Cardiac septum (tissue), 1 donor: ENCODE data around the gene IDH3G. TPM values are rescaled to one million over a fixed set of nuclear protein-coding genes. Genes with fewer than 3 reads are reported as not detected.

Experiments
- DNase-seq: peaks from one replicate; pipeline ENCODE4 v3.0.0-alpha.2; 2020; ENCODE audit warnings: low spot score
- intact Hi-C: fragments of 100-400 bp; cut with DNase I; formaldehyde crosslinking; loops from one replicate; pipeline ENCODE4 v1.14.0; 2022
- total RNA-seq: library from RNA; stranded (reverse); fragmentation: NEBNext Ultra II Directional; extraction: Animal tissue kit (Norgen Biotek cat#: 25700); gene quantifications from one replicate; pipeline ENCODE4 v1.2.1, GENCODE V29; 2021
- donor health status: DM: no; HTN: no; CAD: no.

The IDH3G gene
- total RNA-seq, 1 donor from 2014 or later, result 68.5 TPM

DNA sequence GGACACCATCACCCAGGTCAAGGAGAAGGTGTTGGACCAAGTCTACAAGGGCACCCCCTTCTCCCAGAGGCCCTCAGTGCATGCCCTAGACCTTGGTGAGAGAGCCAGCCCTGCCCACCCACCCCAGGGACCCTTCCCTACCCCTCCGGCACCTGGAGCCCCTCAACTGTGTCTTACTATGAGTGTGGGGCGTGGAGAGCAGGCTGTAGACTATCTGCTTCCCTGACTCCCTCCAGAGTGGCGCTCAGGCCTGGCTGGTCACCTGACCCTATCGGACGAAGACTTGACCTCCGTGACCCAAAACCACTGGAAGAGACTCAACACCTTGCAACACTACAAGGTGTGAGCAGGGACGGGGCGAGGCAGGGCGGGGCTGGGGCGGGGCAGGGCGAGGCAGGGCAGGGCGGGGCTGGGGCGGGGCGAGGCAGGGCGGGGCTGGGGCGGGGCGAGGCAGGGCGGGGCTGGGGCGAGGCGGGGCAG is 18.0 kb downstream of the IDH3G start:
- intact Hi-C loops, result no loop called here
- DNase-seq, result no peak

DNA sequence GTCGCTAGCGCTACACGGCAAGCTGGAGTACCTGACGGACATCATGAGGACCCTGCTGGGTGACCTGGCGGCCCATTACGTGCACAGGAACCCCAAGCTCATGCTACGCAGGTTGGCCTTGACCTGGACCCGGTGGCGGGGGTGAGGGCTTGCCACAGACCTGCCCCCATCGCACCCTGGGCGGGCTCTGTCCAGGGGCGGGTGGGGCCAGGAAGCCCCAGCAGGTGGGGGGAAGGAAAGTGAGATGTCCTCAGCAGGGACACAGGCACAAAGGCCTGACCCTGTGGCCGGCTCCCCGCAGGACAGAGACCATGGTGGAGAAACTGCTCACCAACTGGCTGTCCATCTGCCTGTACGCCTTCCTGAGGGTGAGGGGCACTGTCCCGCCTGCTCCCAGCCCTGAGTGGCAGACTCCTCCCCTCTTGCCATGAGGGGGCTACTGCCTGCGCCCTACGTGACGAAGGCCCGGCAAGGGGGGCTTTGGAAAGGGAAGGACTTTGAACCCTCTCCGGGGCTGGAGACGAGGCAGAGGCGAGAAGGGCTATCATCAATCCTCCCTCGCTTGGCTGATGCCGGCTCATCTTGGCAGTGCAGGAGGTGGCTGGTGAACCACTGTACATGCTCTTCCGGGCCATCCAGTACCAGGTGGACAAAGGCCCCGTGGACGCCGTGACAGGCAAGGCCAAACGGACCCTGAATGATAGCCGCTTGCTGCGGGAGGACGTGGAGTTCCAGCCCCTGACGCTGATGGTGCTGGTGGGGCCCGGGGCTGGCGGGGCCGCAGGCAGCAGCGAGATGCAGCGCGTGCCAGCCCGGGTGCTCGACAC is 18.7 kb downstream of the IDH3G start:
- intact Hi-C loops, result no loop called here
- DNase-seq, result no peak

DNA sequence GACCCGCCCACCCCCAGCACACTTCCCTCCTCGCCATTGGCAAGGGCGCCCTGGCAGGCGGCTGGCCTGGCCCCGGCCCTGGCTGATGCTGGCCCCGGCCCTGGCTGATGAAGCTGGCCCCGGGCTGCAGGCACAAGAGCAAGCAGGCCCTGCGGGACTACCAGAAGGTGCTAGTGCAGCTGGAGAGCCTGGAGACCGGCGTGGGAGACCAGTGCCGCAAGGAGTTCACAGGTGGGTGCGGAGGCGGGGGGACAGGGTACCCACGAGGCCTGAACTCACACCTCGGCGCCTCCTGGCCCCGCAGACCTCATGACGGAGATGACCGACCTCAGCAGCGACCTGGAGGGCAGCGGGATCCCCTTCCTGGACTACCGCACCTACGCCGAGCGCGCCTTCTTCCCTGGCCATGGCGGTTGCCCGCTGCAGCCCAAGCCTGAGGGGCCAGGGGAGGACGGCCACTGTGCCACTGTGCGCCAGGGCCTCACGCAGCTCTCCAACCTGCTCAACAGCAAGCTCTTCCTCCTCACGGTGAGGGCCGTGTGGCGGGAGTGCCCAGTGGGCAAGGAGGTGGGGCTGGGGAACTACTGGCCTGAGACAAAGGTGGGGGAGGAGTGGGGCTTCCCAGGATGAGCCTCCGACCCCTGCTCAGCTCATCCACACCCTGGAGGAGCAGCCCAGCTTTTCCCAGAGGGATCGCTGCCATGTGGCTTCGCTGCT is 19.4 kb downstream of the IDH3G start:
- intact Hi-C loops, result no loop called here
- DNase-seq, result no peak

DNA sequence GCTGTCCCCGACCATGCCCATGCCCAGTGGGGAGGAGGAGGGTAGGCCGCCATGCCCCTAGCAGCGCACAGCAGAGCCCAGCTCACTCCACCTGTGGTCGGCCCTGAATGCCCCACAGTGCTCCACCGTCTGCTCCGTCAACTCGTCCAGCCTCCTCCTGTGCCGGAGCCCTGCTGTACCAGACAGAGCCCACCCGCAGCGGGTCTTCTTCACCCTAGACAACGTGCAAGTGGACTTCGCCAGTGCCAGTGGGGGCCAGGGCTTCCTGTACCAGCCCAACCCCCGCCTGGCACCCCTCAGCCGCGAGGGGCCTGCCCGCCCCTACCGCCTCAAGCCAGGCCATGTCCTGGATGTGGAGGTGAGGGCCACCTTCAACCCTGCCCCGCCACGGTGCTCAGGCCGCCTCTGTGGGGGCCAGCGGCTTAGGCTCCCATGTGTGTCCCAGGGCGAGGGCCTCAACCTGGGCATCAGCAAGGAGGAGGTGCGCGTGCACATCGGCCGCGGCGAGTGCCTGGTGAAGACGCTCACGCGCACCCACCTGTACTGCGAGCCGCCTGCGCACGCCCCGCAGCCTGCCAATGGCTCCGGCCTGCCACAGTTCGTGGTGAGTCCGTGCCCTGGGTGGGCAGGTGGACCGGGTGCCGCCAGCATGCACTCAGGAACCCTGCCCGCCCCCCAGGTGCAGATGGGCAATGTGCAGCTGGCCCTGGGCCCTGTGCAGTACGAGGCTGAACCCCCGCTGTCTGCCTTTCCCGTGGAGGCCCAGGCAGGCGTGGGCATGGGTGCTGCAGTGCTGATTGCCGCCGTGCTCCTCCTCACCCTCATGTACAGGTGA is 20.2 kb downstream of the IDH3G start:
- intact Hi-C loops, result no loop called here
- no peak for DNase-seq

DNA sequence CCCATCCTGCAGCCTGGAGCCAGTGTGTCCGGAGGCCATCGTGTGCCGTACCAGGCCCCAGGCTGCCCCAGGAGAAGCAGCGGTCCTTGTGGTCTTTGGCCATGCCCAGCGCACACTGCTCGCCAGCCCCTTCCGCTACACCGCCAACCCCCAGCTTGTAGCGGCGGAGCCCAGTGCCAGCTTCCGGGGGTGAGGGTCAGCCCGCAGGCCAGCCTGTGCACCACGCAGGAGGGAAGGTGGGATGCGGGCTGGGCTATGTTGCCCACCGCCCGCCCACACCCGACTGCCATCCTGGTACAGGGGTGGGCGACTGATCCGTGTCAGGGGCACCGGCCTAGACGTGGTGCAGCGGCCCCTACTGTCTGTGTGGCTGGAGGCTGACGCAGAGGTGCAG is 21.0 kb downstream of the IDH3G start:
- DNase-seq, result no peak
- intact Hi-C loops, result no loop called here

DNA sequence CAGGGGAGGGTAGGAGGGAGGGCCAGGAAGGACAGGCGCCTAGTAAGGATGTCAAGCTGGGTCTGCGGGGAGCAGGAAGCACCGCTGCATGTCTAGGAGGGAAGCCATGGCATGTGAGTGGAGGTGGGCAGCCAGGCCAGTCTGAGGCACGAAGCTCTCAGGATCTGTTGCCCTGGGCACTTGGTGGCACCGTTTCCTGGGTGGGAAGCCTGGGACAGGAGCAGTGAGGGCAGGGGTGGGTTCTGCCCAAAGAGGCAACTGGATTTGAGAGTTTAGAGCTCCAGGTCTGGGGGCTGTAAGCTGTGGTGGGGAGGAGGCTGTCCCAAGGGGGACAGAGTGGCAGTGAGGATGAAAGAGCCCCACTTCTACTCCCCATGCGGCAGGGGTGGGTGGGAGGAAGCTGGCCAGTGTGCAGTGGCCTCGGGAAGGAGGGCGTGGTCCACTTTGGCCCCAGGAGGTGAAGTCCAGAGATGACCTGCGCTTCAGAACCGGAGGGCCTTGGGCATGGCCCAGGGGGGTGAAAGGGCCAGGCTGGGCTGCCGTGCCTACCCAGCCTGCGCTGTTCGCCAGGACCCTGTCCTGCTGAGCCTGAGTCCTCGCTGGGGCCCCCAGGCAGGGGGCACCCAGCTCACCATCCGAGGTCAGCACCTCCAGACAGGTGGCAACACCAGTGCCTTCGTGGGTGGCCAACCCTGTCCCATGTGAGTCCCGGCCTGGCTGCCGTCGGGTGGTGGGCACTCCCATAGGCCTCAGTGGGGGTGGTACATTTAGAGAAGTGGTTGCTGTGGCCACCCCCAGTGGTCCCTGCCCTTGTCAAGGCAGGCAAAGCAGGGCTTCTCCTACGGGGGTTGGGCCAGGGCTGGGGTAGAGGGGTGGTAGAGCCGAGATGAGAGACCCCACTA is 21.6 kb downstream of the IDH3G start:
- intact Hi-C loops, result no loop called here
- DNase-seq, result no peak

DNA sequence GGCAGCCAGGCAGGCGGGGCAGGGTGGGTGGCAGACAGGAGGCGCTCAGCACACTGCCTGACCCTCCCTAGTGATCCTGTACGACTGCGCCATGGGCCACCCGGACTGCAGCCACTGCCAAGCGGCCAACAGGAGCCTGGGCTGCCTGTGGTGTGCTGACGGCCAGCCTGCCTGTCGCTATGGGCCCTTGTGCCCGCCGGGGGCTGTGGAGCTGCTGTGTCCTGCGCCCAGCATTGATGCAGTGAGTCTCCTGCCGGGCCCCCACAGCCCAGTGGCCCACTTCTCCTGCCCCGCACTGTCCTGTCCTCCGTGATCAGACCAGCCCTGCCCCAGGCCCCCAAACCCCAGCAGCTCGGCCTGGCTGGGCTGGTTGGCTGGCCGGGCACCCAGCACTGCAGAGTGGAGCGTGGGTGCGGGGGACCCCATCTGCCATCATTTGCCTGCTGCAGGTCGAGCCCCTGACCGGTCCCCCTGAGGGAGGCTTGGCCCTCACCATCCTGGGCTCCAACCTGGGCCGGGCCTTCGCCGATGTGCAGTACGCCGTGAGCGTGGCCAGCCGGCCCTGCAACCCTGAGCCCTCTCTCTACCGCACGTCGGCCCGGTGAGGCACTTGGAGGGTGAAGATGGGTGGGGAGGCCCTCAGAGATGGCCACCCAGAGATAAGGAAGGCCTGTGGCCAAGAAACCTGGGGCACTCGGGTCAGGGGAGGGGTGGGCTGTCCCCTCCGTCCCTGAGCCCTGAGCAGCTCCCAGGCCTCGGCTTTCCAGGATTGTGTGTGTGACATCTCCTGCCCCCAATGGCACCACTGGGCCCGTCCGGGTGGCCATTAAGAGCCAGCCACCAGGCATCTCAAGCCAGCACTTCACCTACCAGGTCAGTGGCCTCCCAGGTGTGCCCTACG is 22.5 kb downstream of the IDH3G start:
- no peak for DNase-seq

DNA sequence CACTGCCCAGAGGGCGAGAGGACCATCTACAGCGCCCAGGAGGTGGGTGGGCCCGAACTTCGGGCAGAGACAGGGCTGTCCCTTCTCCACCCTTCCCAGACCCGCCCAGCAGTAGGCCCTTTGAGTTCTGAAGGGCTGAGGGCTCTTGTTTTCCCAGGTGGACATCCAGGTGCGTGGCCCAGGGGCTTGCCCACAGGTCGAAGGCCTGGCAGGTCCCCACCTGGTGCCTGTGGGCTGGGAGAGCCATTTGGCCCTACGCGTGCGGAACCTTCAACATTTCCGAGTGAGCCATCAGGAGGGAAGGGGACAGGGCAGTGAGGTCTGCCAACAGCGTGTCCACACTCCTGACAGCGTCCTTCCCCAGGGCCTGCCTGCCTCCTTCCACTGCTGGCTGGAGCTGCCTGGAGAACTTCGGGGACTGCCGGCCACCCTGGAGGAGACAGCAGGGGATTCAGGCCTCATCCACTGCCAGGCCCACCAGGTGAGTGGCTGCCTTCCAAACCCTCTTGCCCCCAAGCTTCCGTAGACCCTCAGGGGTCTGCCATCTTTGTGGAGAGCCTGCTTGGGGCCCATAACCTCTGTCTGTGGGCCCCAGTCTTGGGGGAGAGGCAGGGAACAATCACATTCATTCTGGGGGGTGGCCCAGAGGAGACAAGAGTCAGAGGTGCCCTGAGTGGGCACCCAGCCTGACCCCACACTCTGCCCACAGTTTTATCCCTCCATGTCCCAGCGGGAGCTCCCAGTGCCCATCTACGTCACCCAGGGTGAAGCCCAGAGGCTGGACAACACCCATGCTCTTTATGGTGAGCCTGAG is 23.4 kb downstream of the IDH3G start:
- intact Hi-C loops, result no loop called here
- DNase-seq, result no peak

More for the DNA sequence above, 22.5 kb downstream of the IDH3G start:
- intact Hi-C loops, result no loop called here

DNA sequence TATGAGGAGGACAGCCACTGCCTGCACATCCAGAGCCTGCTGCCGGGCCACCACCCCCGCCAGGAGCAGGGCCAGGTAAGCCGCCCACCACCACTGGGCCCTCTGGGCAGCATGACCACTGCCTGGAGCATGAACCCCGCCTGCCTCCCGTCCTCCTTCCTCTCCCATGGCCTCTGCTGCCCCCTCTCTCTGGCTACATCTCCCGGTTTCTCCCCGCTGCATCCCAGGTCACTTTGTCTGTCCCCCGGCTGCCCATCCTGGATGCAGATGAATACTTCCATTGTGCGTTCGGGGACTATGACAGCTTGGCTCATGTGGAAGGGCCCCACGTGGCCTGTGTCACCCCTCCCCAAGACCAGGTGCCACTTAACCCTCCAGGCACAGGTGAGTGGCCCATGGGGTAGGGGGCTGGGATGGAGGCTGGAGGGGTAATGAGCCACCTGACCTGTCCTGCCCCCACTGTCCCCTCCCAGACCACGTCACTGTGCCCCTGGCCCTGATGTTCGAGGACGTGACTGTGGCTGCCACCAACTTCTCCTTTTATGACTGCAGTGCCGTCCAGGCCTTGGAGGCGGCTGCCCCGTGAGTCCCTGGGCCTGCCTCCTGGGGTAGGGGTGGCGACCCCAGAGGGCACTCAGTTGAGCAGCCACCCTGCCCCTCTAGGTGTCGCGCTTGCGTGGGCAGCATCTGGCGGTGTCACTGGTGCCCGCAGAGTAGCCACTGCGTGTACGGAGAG is 24.1 kb downstream of the IDH3G start:
- no peak for DNase-seq
- intact Hi-C loops, result no loop called here

DNA sequence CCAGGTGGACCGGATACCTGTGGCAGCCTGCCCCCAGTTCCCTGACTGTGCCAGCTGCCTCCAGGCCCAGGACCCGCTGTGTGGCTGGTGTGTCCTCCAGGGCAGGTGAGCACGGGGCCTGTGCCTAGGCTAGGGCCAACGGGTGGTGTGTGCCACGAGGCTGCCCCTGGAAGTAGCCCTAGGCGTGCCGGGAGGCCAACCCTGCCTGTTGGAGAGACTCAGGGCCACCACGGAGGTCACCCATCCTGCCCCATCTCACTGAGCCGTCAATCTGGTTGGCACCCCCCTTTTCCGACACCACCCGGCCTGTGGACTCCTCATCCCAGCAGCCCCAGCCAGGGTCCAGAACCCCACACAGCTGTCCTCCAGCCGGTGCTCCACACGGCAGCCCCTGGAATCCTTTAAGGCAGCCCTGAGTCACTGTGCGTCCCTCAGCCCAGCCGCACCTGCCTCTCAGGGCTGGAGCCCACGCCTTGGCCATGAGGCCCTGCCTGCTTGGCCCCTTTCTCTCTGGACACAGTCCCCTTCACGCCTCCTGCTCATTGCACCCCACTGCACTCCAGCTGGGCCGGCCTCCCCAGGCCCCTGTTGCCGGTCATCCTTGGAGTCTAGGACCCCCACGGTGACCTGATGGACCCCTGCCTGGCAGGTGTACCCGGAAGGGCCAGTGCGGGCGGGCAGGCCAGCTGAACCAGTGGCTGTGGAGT is 24.9 kb downstream of the IDH3G start:
- no peak for DNase-seq
- intact Hi-C loops, result no loop called here

DNA sequence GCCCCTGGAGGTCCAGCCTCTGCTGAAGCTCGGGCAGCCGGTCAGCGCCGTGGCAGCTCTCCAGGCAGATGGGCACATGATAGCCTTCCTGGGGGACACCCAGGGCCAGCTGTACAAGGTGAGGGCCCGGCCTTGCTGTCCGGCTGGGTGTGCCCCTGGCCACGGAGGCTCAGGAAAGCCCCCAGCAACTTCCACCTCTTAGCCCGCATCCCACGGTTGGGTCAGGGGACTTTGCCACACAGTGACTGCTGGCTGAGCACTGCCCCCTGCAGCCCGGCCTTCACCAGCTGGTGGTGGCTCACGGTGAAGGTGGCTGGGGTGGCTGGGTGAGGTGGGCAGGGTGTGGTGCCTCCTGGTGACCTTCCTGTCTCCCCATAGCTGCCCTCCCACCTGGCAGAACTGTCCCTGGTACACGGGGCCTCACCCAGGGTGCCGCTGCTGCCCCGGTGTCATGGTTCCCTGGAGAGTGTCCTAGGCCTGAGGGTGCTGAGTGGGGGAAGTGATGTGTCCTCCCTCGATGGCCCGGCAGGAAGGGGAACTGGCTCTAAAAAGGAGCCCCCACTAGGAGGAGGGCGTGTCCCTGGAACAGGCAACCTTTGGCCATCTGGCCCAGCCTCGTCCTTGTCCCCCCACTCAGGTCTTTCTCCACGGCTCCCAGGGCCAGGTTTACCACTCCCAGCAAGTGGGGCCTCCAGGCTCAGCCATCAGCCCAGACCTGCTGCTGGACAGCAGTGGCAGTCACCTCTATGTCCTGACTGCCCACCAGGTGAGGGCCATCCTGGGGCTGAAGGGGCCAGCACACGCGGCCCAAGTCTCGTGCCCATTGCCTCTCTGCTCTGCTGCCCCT is 25.6 kb downstream of the IDH3G start:
- no peak for DNase-seq
- intact Hi-C loops, result no loop called here

DNA sequence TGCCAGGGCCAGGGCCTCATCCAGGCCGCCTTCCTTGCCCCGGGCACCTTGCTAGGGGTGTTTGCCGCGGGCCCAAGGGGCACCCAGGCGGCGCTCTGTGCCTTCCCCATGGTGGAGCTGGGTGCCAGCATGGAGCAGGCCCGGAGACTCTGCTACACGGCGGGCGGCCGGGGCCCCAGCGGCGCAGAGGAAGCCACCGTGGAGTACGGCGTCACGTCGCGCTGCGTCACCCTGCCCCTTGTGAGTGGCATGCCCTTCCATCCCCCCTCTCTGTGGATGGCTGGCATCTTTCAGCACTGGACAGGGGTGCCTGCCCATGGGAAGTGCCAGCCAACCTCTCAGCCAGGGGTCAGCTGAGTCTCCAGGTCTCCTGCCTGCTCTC is 26.5 kb downstream of the IDH3G start:
- DNase-seq, result no peak
- intact Hi-C loops, result no loop called here

DNA sequence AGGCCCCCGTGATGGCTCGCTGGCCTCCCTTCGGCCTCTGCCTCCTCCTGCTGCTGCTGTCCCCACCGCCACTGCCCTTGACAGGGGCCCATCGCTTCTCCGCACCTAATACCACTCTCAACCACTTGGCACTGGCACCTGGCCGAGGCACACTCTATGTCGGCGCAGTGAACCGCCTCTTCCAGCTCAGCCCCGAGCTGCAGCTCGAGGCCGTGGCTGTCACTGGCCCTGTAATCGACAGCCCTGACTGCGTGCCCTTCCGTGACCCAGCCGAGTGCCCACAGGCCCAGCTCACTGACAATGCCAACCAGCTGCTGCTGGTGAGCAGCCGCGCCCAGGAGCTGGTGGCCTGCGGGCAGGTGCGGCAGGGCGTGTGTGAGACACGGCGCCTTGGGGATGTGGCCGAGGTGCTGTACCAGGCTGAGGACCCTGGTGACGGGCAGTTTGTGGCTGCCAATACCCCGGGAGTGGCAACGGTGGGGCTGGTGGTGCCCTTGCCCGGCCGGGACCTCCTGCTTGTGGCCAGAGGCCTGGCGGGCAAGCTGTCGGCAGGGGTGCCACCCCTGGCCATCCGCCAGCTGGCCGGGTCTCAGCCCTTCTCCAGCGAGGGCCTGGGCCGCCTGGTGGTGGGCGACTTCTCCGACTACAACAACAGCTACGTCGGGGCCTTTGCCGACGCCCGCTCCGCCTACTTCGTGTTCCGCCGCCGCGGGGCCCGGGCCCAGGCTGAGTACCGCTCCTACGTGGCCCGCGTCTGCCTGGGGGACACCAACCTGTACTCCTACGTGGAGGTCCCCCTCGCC is 27.1 kb downstream of the IDH3G start:
- DNase-seq, result no peak
- intact Hi-C loops, result no loop called here

DNA sequence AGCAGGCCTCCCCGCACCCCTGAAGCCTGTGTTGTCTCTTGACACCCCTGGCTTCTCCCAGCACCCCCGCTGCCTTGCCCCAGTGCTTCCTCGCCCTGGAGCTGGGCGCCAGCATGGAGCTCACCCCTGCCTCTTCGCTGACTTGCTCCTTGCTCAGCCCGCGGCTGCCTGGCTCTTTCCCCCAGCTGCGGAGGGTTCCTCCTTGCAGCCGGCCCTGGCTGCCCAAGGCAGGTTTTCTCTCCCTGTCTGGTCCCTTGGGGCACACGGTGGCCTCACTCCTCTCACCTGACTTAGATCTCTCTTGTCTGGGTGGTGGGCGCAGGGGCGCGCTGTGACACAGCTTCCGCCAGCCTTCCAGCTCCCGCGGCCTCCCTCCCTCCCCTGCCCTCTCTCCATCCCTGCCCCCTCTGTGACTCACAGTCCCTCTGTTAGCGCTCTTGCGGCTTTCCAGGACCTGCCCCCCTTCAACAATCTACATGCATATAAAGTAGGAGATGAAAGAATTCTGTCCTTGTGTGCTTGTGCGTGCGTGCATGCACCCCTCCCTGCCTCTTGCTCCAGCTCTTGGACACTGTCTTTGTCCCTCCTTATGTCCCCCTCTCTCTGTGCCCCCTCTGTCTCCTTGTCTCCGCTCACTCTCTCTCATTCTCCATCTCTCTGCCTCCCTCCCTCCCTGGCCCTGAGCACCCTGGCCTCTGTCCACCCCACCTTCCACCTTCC is 27.9 kb downstream of the IDH3G start:
- intact Hi-C loops, result no loop called here
- no peak for DNase-seq
